Glutamatergic neuron (in vitro differentiated cells): Measurements from ENCODE around the gene PLEKHG5. TPM values are rescaled to one million over a fixed set of nuclear protein-coding genes. Genes with fewer than 3 reads are reported as not detected.
A peak's percentile ranks its signal among the peaks of the same experiment; 100 is the strongest.

ENCODE experiments used
- DNase-seq: peaks from one replicate; pipeline ENCODE4 v3.0.0; 2022
- H3K27ac Mint-ChIP-seq: one replicate; pipeline ENCODE4 v1.8.0; 2020; ENCODE audit warnings: mild to moderate bottlenecking, mixed read lengths, inconsistent platforms; ENCODE audit not compliant: unreplicated experiment
- H3K27me3 Mint-ChIP-seq: one replicate; pipeline ENCODE4 v1.8.0; 2020; ENCODE audit warnings: mild to moderate bottlenecking, moderate library complexity, mixed read lengths, inconsistent platforms; ENCODE audit not compliant: unreplicated experiment
- H3K36me3 Mint-ChIP-seq: one replicate; pipeline ENCODE4 v1.8.0; 2020; ENCODE audit warnings: mild to moderate bottlenecking, mixed read lengths, inconsistent platforms; ENCODE audit not compliant: unreplicated experiment
- H3K4me1 Mint-ChIP-seq: one replicate; pipeline ENCODE4 v1.8.0; 2020; ENCODE audit warnings: mild to moderate bottlenecking, low read depth, mixed read lengths, inconsistent platforms; ENCODE audit not compliant: unreplicated experiment
- H3K4me3 Mint-ChIP-seq: one replicate; pipeline ENCODE4 v1.8.0; 2020; ENCODE audit warnings: mild to moderate bottlenecking, mixed read lengths, inconsistent platforms; ENCODE audit not compliant: unreplicated experiment
- H3K9me3 Mint-ChIP-seq: one replicate; pipeline ENCODE4 v1.8.0; 2020; ENCODE audit warnings: mild to moderate bottlenecking, moderate library complexity, mixed read lengths, inconsistent platforms; ENCODE audit not compliant: unreplicated experiment
- microRNA-seq: library from miRNA; unstranded; fragments of <30 nt; microRNA quantifications from one replicate; pipeline ENCODE4, GENCODE V29; 2020; ENCODE audit not compliant: unreplicated experiment
- total RNA-seq: library from RNA; stranded (reverse); fragmentation: NEBNext Ultra II Directional; extraction: Animal tissue kit (Norgen Biotek cat#: 25700); gene quantifications from one replicate; pipeline ENCODE4 v1.2.1, GENCODE V29; 2021; ENCODE audit not compliant: unreplicated experiment
- TF ChIP-seq, protein P1 (sequence below): fragments of 200-600 bp; sonication (generic); IDR thresholded peaks from one replicate; pipeline ENCODE4 v1.5.0; 2021; ENCODE audit not compliant: partially characterized antibody, unreplicated experiment

The PLEKHG5 gene
- total RNA-seq, 1 donor from 2014 or later: 53.0 TPM

DNA sequence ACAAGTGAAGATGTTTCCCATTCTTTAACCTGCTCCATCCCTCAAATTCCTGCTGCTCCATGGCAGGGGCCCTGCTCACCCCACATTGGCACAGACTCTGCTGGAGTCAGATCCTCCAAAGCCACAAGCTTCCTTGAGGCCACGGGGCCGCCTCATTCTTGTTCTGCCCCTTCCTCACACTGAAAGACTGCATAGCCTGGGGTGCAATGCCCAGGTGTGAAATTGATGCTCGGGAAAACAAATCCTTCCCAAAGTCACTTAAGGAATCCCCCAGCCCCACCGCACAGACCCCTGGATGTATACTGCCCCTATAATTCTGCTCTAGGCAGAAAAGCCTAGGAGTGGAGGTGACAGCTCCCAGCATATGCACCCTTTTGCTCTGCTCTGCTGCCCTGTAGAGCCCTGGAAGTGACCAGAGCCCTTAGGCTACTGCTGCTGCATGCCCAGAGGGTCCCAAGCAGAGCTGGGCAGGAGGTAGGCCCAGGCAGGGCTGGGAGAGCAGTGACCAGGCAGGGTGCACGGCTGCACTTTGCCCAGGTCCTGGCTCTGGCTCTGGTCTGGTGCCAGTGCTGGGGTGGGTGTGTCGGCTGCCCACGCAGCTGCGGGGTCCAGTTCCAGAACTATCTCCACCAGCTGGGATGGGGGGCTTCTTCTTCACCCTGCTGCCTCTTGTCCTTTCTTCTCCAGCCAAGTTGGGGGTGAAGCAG is 73.4 kb downstream of the PLEKHG5 start:
- Mint-ChIP-seq H3K4me1 (peaks cover 8% of the 10 kb centered on the region), H3K9me3 (peaks cover 11% of the 10 kb centered on the region), H3K27ac (no peak overlapping the region), H3K27me3 (peaks cover 24% of the 10 kb centered on the region), H3K36me3 (no peaks in the 10 kb centered on the region), H3K4me3 (peak overlapping the region; percentile 74)
- TF ChIP-seq, protein P1, sequence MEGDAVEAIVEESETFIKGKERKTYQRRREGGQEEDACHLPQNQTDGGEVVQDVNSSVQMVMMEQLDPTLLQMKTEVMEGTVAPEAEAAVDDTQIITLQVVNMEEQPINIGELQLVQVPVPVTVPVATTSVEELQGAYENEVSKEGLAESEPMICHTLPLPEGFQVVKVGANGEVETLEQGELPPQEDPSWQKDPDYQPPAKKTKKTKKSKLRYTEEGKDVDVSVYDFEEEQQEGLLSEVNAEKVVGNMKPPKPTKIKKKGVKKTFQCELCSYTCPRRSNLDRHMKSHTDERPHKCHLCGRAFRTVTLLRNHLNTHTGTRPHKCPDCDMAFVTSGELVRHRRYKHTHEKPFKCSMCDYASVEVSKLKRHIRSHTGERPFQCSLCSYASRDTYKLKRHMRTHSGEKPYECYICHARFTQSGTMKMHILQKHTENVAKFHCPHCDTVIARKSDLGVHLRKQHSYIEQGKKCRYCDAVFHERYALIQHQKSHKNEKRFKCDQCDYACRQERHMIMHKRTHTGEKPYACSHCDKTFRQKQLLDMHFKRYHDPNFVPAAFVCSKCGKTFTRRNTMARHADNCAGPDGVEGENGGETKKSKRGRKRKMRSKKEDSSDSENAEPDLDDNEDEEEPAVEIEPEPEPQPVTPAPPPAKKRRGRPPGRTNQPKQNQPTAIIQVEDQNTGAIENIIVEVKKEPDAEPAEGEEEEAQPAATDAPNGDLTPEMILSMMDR: no peak
- no peak for DNase-seq

Small RNA genes within 50 kb of the gene (microRNA-seq; reads per million reads assigned to microRNA genes)
- not detected for gene MIR4252

Other genes with a start within 250 kb of the PLEKHG5 start
- gene HES3, start 247.5 kb downstream of the PLEKHG5 start, total RNA-seq: 0.66 TPM
- gene GPR153, start 230.6 kb downstream of the PLEKHG5 start, total RNA-seq: 174 TPM
- 175 TPM for gene ACOT7, start 97.9 kb downstream of the PLEKHG5 start, total RNA-seq
- gene HES2, start 71.7 kb downstream of the PLEKHG5 start, total RNA-seq: 54.6 TPM
- gene ESPN, start 66.9 kb downstream of the PLEKHG5 start, total RNA-seq: 25.7 TPM
- 47.5 TPM for gene TNFRSF25, start 25.5 kb downstream of the PLEKHG5 start, total RNA-seq
- gene NOL9, start 62.8 kb upstream of the PLEKHG5 start, total RNA-seq: 34.5 TPM
- gene TAS1R1, start 63.6 kb upstream of the PLEKHG5 start, total RNA-seq: not detected
- gene ZBTB48, start 88.3 kb upstream of the PLEKHG5 start, total RNA-seq: 39.0 TPM
- 9.2 TPM for gene KLHL21, start 111.2 kb upstream of the PLEKHG5 start, total RNA-seq
- 13.2 TPM for gene PHF13, start 122.1 kb upstream of the PLEKHG5 start, total RNA-seq
- 30.2 TPM for gene THAP3, start 133.2 kb upstream of the PLEKHG5 start, total RNA-seq
- gene DNAJC11, start 210.1 kb upstream of the PLEKHG5 start, total RNA-seq: 74.1 TPM